Measurements from ENCODE around the gene PTH1R.

Gene PTH1R

DNA sequence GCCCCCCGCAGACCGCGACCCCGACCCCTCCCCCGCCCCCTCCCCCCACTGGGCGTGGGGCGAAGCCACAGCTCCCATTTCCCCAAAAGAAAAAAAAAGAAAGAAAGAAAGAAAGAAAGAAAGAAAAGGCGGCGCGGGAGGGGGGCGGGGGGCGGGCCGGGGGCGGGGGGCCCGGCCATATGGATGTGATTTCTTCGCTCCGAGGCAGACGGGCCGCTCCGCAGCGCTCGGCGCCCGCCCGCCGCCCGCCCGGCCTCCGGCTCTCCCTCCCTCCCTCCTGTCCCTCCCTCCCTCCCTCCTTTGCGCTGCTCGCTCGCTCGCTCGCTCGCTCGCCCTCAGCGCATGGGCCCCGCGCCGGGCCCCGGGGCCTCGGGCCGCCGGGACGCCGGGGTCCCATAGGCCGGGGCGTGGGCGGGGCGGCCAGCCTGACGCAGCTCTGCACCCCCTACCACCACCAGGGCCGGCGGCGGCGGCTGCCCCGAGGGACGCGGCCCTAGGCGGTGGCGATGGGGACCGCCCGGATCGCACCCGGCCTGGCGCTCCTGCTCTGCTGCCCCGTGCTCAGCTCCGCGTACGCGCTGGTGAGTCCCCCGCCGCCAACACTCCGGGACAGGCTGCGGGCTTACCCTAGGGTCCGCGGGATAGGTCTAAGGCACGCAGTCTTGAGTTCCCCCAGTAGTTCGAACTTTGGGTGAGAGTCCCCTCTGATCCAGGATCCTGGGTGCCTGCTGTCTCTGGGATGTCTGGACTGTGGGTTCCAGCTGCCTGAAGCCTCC, 5.7 kb downstream of the PTH1R start:
- DNase-seq (ENCODE audit: low spot score): no peak

DNA sequence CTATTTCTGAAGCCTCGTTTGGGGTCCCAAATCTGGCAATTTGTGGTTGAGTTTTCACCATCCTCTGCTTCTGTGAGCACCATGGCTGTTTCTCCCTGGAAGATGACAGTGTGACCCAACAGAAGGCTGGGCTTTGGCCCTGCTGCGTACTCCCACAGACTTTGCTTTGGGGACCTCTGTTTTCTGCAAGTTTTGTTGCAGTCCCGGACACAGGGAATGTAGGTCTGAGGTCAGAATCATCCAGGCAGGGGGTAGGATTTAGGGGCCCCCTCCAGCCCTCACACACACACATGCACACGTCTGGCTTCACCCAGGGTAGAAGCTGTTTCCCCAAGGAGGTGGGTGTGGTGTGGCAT, 6.3 kb downstream of the PTH1R start:
- DNase-seq (ENCODE audit: low spot score): no peak

GRCh38 chr3:46884427-46884826, 6.9 kb downstream of the PTH1R start:
- no peak for DNase-seq (ENCODE audit: low spot score)

DNA sequence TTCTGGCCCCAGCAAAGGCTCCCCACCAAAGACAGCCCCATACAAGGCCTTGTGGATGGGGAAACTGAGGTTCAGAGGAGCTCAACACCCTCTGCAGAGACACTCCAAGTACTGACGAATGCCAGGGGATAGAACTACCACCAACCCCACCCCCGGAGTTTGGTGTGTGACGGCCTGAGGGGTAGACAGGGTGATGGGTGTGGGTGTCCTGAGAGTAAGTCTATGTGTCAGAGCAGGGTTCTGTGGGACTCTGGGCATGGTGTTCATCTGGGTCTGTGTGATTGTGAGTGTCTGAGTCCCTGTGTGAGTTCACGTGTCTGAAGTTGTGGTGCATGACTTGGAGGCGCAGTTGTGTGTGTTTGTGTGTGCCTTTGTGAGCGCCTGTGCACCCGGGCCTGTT, 7.4 kb downstream of the PTH1R start:
- DNase-seq (ENCODE audit: low spot score): no peak

GRCh38 chr3:46885612-46886011, 8.1 kb downstream of the PTH1R start:
- no peak for DNase-seq (ENCODE audit: low spot score)

- no peak for DNase-seq (ENCODE audit: low spot score)
Measured at GRCh38 chr3:46887980-46888494, 10.5 kb downstream of the PTH1R start.

DNA sequence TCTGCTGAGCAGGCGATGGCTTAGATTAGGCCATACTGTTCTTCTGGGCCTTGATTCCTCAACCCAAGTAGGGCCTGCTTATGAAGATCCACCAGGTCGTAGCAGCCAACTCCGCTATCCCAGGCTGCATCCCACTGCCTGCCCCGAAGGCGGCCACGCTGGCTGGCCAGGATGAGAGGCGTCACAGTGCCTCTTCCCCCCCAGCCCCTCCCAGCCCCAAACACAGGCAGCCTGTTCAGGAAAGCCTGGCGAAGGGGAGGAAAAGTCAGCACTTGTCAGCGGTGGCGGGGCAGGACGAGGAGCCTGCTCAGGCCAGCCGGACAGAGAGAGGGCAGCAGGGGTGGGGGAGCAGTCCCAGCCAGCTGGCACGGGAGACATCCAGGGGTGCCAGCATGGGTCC, 11.2 kb downstream of the PTH1R start:
- no peak for DNase-seq (ENCODE audit: low spot score)

DNA sequence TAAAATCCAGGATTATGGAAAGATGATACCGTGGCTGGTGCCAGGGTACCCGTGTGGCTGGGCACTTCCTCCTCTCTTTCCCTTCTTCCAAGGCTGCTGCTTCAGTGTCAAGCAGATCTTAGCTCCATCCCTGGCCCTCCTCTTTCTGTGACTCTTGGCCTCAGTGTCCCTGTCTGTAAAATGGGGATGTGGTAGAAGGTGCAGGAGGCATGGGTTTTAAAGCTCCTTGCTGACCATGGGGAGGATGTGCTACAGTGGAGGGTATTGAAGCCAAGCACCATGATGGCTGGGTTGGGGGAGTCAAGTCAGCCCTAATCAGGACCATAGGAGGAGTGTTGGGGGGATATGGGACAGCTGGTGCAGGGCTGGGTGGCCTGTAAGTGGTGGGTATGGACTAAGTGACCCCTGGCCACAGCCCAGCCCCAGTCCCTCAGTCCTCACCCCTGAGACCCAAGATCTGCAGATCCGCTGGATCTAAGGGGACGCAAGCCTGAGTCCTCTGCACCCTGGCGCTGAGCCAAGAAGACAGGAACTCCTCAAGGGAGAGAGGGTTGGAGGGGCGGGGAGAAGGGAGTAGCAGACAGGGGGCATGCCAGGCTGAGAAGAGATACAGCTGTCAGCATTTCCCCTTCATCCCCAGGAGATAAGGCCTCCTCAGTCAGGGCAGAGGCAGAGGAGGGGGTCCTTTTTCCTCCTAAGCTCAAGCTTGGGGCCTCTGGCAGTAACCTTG, 12.0 kb downstream of the PTH1R start:
- DNase-seq (ENCODE audit: low spot score): peak; percentile 12

GRCh38 chr3:46890132-46890531, 12.6 kb downstream of the PTH1R start:
- no peak for DNase-seq (ENCODE audit: low spot score)

DNA sequence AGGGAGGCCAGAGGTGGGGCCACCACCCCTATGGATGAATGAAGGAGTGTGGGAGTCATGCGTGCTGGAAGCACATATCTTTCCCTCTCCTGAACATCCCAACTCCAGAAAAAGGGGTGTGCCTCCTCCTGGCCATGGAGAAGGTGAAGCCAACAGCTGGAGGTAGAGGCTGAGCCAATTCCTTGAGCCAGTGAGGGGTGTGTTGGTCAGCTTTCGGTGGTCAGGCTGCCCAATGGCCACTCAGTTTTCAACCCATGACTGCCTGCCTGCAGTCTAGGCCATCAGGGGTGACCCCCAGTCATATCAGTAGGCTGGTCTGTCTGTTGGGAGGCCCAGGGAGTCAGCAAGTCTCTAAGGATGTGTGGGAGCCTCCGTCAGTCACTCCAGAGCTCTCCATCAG, 13.6 kb downstream of the PTH1R start:
- no peak for DNase-seq (ENCODE audit: low spot score)

- no peak for DNase-seq (ENCODE audit: low spot score)
Measured at GRCh38 chr3:46892285-46893145, 15.0 kb downstream of the PTH1R start.

DNA sequence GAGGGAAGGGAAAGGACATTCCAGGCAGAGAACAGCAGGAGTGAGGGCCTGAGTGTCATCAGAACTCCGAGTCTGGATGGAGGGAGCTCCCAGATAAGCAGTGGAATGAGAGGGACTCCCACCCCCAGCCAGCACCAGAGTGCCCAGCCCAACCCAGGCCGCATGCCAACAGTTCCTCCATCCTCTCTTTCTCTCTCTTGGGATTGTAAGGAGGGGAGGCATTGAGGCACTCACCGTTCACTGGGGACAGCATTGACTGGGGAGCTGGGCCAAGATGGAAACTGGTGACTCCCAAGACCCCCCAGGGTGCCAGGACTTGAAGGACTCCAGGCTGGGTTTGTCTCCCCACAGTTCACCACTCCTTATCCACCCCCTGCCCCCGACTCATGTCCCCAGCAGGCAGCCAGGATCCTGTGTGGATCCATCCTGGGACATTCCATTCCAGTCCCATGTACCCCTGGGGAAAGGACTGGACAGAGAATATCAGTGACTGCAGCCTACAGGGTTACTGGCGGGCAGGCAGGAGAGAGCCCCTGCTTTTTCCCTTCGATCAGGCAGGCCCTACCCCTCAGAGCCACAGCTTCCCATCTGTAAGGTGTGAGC, 15.7 kb downstream of the PTH1R start:
- DNase-seq (ENCODE audit: low spot score): no peak

- DNase-seq (ENCODE audit: low spot score): no peak
Measured at GRCh38 chr3:46893763-46894162, 16.2 kb downstream of the PTH1R start.

- DNase-seq (ENCODE audit: low spot score): no peak
Measured at GRCh38 chr3:46894256-46894655, 16.7 kb downstream of the PTH1R start.

DNA sequence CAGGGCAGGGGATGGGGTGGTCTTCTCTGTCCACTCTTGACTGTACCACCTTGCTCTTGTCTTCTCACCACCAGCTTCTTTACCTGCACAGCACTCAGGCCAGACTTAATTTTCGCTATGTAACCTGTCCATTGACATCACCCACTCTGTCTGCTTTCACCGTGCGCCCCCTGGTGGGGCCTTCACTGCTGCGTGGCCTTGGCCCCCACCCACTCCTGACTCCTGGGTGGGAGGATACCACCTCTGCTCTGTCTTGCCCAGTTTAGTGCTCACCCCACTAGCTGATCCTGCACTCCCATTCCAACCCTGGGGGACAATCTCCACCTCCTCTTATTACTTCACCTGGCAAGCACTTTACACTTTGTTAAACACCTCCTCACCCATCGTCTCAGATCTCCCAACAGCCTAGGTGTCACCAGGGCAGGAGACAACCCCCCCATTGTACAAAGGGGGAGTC, 17.7 kb downstream of the PTH1R start:
- peak; percentile 58 for DNase-seq (ENCODE audit: low spot score)

- DNase-seq (ENCODE audit: low spot score): no peak
Measured at GRCh38 chr3:46895761-46896160, 18.2 kb downstream of the PTH1R start.

DNA sequence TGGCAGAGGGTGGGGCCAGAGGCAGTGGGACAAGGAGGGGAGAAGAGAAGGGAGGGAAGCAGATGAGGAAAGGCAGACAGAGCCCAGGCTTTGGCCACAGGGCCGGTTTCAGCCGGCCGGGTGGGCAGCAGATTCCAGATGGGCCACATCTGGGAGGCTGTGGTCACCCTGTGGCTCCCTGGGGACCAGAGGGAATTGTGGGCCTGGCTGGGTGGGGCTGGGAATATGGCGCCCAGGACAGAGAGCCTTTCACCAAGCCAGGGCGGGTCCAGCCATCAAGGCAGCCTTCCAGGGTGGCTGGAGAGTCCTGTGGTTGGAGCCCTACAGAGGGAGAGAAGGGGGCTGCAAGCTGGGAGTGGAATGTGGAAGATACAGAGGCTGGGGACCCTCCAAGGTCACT, 18.9 kb downstream of the PTH1R start:
- no peak for DNase-seq (ENCODE audit: low spot score)

DNA sequence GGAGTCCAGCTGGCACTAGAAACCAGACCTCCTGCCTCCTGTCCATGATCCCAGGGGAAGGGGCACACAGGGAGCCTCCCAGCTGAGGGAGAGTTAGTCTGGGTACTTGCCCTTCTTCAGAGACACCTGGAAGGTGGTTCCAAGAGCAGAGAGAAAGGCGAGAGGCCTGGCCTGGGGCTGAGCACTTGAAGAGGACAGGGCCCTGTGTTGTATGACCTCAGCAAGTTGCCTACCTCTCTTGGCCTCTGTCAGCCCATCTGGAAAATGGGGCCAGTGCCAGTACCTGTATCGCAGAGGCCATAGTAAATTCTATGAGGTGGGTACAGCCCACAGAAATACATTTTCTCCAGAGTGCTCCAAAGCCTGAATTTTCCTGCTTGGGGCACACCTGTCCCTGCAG, 19.5 kb downstream of the PTH1R start:
- DNase-seq (ENCODE audit: low spot score): no peak

GRCh38 chr3:46897829-46898320, 20.4 kb downstream of the PTH1R start:
- DNase-seq (ENCODE audit: low spot score): no peak

DNA sequence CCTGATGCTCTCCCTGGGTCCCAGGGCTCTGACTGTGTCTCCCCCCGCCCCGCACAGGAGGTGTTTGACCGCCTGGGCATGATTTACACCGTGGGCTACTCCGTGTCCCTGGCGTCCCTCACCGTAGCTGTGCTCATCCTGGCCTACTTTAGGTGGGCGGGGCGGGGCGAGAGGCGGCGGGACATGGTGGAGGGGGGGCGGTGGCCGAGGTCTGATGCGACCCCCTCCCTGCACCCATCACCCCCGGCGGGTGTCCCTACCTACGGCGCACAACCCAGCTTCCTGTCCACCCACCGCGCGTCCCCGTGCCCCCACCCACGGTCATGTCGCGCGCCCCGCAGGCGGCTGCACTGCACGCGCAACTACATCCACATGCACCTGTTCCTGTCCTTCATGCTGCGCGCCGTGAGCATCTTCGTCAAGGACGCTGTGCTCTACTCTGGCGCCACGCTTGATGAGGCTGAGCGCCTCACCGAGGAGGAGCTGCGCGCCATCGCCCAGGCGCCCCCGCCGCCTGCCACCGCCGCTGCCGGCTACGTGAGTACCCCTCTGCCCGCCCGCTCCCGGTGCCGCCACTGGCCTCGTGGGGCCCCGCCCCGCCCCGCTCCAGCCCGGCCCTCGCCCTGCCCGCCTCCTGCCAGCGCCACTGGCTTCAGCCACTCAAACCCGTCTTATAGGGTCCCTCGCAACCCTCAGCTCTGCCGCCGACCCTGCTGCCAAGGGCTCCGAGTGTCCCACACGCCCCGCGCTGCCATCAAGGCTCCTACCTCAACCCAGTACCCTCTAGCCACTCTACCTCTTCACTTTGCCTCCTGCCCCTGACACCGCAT, 21.0 kb downstream of the PTH1R start:
- no peak for DNase-seq (ENCODE audit: low spot score)
